PC-9 (cell line): Measurements from ENCODE around the gene RER1.

Source experiments
- EZH2 ChIP-seq: fragments of 200-600 bp; sonication (generic); IDR thresholded peaks from 2 replicates; pipeline ENCODE4 v1.8.0; 2017; ENCODE audit warnings: antibody characterized with exemption, low read depth
- TF ChIP-seq, protein P1 (sequence below): fragments of 200-600 bp; sonication (generic); conservative IDR thresholded peaks from 2 replicates; pipeline ENCODE4 v1.6.1; 2017; ENCODE audit warnings: mixed run types, antibody characterized with exemption, mild to moderate bottlenecking, moderate library complexity

DNA sequence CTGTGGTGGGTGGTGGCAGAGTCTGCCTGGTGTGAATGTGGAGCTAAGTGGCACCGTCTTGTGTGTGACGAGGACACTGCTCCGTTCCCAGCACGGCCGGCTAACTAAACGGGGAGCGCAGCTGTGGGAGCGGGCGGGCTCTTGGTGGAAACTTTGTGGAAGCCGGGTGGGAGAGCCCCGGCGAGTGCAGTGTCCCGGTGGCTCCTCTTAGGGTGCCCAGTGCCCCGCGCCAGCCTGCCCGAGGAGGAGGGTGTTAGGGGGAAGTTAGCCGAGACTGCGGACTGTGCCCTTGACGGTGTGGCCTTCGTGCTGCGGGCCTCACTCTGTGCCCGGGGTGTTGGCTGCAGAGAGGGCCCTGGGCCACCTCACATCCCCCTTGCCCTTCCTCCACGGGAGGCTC is 10.8 kb downstream of the RER1 start:
- TF ChIP-seq, protein P1, sequence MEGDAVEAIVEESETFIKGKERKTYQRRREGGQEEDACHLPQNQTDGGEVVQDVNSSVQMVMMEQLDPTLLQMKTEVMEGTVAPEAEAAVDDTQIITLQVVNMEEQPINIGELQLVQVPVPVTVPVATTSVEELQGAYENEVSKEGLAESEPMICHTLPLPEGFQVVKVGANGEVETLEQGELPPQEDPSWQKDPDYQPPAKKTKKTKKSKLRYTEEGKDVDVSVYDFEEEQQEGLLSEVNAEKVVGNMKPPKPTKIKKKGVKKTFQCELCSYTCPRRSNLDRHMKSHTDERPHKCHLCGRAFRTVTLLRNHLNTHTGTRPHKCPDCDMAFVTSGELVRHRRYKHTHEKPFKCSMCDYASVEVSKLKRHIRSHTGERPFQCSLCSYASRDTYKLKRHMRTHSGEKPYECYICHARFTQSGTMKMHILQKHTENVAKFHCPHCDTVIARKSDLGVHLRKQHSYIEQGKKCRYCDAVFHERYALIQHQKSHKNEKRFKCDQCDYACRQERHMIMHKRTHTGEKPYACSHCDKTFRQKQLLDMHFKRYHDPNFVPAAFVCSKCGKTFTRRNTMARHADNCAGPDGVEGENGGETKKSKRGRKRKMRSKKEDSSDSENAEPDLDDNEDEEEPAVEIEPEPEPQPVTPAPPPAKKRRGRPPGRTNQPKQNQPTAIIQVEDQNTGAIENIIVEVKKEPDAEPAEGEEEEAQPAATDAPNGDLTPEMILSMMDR = no peak
- TF ChIP-seq EZH2 = no peak
